ENCODE measurements around the gene SH3RF3. TPM values are rescaled to one million over a fixed set of nuclear protein-coding genes. Genes with fewer than 3 reads are reported as not detected.
"Not testable (repeated sequence)": the region's sequence is repeated elsewhere in the genome, so short reads cannot be mapped to it uniquely, and the experiment has no call there.

Gene SH3RF3
- total RNA-seq, 1 donor from 2014 or later = 6.4 TPM

DNA sequence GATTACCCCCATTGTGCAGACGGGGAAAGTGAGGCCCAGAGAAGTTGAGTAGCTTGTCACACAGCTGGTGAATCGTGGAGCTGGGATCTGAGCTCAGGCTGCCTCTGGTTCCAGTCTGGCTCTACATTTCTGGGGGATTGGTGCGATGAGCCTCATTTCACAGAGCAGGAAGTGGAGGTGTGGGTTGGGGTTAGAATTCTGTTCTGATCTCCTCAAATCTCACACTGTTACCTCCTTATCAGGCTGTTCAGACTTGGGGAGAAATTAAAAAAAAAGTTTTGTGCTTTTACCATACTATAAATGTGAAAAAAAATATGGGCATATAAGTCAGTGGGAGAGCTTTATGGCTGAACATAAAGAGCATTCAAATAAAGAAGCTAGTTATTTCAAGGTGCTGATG lies 21.6 kb downstream of the SH3RF3 start:
- ATAC-seq (no peak), DNase-seq (ENCODE audit: low spot score) (no peak)
- intact Hi-C loops (cut with DNase I) = no loop called here

DNA sequence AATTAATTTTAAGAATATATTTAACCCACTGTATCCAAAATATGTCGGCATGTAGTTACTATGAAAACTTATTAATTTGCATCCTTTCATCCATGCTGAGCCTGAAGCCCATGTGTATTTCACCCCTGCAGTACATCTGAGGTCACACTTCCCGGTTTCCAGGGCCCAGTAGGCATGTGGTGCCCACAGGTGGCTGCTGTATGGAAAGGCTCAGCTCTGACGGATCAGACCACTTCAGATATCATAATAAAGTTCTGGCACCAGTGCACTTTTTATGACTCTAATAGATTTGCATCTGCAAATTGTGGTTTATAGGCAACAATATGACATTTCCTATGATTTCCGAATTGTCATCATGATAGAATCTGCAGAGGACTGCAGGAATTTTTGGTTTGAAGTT lies 22.5 kb downstream of the SH3RF3 start:
- intact Hi-C loops (cut with DNase I) = no loop called here
- DNase-seq (ENCODE audit: low spot score) = no peak
- ATAC-seq = no peak

DNA sequence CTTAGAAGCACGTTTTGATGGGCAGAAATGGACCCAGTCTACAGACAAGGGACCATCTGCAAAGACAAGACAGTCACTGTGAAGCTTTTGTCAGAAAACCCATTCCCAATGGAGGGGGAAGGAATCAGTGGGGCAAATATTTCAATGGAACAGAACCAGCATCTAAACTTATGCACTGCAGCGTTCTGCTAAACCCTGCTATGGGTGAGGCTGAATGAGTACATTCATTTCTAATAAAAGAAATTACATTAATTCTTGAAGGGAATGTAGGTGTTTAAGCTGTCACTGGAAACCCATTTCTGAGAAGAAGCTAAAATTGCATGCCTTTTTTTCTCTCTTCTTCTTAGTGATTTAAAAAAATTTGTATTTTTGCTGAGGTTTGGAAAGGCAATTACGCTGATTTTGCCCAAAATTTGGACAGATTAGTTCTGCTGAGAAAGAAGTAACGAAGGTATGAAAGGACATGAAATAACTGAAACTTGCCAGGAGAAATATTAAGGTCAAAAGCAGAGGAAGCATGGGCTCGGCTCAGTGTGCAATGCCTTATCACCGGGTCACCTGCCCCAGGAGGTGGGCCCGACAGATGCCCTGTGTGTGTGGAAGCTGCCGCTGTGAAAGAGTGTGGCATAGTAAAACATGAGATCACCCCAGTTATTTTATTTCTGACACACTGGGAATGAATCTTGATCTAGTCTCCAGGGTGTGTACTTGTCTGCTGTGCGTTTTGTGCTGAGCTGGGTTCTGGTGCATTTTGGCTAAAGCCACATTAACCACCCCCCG lies 24.2 kb downstream of the SH3RF3 start:
- no peak for ATAC-seq
- intact Hi-C loops (cut with DNase I) = no loop called here

DNA sequence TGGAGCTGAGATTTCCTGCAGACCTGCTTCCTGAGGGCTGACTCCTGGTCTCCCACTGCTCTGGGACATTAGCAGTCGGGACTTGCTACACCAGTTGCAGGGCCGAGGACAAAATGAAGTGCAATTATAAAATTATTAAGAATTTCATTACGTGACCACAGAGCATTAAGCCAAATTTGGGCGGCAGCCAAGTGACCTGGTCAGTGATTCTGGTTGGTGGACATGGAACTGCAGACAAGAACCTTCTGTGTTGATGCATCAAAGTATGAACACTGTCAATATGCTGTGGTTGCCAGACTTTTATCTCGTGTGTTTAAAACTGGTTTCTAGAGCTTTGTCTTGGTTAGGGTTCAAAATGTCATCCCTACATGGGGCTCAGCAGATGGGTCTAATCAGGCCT lies 24.8 kb downstream of the SH3RF3 start:
- no peak for DNase-seq (ENCODE audit: low spot score)
- no peak for ATAC-seq
- intact Hi-C loops (cut with DNase I) = no loop called here

More for the DNA sequence above, 24.2 kb downstream of the SH3RF3 start:
- DNase-seq (ENCODE audit: low spot score) = no peak

DNA sequence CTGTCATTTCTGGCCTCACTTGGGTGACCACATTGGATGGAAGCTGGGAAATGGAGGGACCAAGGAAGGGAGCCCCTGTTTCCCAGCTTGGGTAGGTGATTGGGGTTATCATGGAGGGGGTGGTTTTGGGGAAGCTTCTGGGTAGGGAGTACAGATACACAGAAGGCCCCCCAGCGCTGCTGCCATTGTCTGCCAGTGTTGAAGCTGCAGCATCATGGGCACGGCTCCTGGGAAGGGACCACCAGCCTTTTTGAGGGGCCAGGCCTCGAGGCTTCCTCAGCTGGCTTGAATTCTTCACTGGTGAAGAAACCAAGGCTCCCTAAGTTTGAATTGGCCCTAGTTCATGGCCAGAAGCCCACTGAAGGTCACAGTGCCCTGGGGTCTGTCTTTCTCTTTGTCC lies 25.2 kb downstream of the SH3RF3 start:
- ATAC-seq (no peak), DNase-seq (ENCODE audit: low spot score) (no peak)
- intact Hi-C loops (cut with DNase I) = no loop called here

DNA sequence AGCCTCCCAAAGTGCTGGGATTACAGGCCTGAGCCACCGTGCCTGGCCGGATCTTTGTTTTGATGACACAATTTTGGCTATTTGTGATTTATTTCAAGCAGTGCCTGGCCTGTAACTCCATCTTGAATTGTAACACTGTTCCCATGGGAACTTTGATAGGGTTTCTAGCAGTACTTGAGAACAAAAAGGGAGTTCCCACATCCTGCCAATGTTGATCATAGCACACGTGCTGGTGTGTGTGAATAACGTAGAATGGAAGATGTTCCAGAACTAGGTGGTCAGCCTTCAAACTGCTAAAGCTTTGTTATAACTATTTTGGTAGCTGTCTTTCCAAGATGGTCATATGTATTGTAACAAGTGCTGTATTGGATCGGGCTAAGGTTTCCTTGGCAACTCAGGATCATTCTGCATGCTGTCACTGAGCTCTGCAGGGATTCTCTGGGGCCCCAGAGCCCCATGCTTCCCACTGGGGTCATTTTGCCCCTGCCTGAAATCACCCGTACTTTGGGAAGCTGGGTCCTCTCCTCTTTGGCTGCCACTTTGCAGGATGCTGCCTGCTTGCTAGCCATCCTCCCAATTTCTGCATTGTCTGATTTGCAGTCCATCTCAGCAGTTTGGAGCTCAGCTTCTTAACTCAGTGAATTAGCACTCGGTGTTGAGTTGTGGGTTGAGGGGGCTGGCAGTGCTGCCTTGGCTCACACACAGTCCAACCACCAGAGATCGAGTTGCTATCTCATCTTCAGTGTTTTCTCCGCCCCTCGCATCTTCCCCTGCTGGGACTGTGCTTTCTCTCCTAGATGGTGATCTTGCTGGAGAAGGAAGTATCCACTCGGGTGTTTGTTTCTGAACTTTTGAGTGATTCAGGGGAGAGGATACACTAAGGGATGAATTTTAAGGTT lies 26.8 kb downstream of the SH3RF3 start:
- intact Hi-C loops (cut with DNase I) = no loop called here
- no peak for DNase-seq (ENCODE audit: low spot score)
- ATAC-seq = peak; percentile 74

DNA sequence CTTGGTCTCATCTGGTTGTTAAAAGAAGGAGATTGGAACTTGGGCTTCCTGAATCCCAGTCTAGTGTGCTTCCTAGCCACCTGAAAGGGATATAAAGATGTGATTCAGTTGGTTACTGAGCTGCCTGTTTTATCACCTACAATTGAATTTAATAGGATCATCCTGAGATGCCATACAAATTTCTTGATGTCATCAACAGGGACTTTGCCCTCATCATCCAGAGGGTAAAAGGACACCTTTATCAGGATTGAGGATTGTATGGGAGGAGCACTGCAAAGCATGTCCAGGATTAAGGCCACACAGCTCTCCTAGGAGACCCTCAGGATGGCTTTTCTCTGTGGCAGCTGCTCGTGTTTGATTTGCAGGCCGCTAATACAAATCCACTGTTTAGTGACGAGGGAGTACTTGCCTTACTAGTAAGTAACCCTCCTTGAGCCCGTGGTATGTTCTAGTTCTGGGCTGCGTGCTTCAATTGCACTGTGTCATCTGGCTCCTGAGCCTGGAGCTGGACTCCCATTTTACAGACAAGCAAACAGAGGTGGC lies 28.6 kb downstream of the SH3RF3 start:
- DNase-seq (ENCODE audit: low spot score) (no peak), ATAC-seq (no peak)
- intact Hi-C loops (cut with DNase I) = no loop called here

DNA sequence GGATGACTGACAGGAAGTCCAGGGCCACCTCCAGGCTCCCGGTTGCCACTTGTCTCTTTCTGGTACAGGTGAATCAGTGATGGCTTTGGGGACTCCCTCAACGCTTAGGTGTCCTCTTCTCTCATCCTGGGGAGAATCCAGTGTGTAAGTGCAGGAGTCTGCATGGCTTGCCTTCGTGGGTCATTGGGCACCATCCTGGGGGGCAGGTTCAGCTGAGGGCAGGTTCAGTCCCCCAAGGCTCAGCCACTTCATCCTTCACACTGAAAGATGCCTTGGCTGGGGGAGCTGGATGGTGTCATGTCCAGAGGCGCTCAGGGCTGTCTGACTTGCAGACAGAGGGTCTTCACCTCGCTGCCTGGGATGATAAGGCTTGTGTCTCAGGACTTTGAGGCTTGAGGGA lies 29.2 kb downstream of the SH3RF3 start:
- ATAC-seq (no peak), DNase-seq (ENCODE audit: low spot score) (no peak)
- intact Hi-C loops (cut with DNase I) = no loop called here

DNA sequence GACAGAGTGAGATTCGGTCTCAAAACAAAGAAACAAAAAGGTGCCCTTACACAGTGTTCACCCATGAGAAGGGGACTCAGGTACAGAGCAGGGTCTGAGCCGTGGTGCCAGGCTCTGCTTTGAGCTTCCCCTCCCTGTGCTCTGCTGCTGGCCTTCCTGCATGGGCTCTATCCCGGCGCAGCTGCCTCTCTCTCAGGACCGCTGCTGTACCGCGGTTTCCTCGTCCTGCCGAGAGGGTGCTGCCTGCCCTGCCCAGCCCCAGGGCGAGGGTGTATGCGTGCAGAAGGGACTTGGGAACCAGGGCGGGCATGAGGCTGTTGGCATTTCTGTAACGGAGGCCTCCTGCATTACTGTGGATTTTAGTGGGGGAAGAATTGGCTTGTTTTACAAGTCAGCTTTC lies 30.1 kb downstream of the SH3RF3 start:
- ATAC-seq (no peak), DNase-seq (ENCODE audit: low spot score) (no peak)
- intact Hi-C loops (cut with DNase I) = no loop called here

DNA sequence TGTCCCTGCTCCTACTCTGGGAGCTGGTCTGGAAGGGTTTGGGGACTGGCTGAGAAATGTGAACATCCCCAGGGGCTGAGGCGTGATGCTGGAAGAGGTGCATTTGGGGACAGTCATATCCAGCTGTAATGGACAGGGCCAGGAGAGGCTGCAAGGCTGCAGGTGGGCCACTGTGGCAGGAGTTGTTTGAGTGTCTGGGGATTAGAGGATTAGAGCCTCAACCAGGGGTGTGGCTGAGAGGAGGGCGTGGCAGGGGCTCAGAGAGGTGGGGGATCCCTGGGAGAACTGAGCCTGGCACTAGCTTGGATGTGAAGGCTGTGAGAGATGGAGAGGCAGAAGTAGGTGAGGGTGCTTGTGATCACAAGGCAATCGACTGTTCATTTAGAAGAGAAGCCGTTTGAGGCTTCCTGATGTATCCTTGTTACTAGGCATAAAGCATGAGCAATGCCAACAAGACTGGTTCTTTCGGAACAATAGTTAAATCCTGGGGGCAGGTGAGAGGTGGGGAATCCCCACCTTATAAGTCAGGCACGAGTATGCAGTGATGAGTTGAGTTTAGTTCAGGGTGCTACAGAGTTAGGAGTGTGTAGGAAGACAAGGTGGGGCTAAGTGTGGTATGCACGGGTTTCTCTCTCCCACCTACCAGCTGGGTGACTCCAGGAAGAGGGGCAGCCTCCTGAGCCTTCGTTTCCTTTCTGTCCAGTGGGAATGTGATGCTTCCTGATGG lies 31.9 kb downstream of the SH3RF3 start:
- intact Hi-C loops (cut with DNase I) = no loop called here
- DNase-seq (ENCODE audit: low spot score) (no peak), ATAC-seq (no peak)

DNA sequence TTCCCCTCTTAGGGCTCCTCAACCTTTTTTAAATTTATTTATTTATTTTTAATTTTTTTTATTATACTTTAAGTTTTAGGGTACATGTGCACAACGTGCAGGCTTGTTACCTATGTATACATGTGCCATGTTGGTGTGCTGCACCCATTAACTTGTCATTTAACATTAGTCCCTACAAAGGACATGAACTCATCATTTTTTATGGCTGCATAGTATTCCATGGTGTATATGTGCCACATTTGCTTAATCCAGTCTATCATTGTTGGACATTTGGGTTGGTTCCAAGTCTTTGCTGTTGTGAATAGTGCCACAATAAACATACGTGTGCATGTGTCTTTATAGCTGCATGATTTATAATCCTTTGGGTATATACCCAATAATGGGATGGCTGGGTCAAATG lies 33.4 kb downstream of the SH3RF3 start:
- ATAC-seq; intact Hi-C loops (cut with DNase I); DNase-seq (ENCODE audit: low spot score): not testable (repeated sequence)

DNA sequence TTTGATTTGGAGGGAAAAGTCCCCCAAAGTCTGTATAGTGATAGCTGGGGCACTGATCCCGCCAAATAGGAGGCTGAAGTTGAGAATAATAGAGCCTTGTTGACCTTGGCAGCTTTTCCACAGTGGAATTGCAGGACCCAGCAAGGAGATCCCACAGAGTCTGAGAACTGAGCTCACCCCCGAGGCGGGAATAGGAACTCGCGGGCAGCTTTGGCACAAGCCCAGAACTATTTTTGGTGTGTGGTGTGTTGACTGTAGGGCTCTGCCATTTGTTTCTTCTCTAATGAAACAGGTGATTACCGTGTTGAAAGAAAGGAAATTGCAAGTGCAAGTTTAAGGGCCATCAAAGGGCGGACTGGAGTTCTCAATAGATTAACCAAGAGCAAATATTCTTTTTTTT lies 34.0 kb downstream of the SH3RF3 start:
- intact Hi-C loops (cut with DNase I) = no loop called here
- DNase-seq (ENCODE audit: low spot score) (peak; percentile 72), ATAC-seq (peak; percentile 70)

DNA sequence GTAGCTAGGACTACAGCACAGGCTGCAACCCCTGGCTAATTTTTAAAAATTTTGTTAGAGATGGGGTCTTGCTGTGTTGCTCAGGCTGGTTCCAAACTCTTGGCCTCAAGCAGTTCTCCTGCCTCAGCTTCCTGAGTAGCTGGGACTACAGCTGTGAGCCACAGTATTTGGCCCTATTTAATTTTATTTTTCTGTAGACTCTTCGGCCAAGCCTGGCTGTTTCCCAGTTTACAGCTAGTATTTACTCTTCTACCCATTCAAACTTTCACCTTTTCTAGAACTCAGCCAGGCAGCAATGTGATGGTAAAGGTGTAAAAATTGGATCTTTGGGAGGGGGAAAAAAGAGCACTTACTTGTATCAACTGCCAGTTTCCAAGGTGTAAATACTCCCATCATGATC lies 35.3 kb downstream of the SH3RF3 start:
- intact Hi-C loops (cut with DNase I) = no loop called here
- ATAC-seq (no peak), DNase-seq (ENCODE audit: low spot score) (no peak)

DNA sequence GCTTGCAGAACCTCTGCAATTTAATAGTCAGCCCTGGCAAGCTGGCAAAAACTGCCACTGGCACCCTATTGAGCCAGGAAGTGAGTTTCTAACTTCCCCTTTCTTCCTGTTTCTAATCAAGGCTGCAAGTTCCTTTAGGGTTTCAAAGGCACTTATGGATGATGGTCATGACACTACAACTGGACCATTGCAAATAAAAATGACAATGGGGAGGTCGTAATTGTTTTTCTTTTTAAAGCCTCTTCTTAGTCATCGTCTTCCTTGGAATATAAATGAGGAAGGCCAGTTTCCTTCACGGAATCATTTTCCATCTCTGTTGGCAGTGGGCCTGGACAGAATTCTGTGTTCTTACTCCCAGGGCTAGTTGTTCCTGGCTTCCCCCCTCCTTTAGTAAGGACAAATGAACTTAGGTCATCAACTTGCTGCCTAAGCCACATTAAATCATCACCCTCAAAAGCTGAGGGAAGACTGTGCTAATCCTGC lies 35.8 kb downstream of the SH3RF3 start:
- ATAC-seq (peak; percentile 43), DNase-seq (ENCODE audit: low spot score) (peak; percentile 77)
- intact Hi-C loops (cut with DNase I) = no loop called here

DNA sequence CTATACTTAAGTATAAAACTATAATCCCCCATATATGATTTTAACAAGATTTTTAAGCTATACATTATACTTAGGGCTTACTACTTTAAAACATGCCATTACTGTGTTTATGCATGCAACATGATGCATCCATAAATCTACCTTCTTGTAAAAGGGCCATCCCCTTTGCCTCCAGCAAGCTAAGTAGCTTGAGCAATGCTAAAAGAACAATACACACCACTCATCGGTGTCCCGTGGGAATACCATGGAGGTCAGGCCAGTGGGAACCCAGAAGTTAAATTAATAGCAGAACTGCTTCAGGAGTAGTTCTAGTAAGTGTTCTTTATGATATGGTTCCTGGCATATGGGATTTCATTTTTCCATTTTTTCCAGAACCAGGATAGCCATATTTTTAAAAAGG lies 37.8 kb downstream of the SH3RF3 start:
- no peak for DNase-seq (ENCODE audit: low spot score)
- no peak for ATAC-seq
- intact Hi-C loops (cut with DNase I) = no loop called here

DNA sequence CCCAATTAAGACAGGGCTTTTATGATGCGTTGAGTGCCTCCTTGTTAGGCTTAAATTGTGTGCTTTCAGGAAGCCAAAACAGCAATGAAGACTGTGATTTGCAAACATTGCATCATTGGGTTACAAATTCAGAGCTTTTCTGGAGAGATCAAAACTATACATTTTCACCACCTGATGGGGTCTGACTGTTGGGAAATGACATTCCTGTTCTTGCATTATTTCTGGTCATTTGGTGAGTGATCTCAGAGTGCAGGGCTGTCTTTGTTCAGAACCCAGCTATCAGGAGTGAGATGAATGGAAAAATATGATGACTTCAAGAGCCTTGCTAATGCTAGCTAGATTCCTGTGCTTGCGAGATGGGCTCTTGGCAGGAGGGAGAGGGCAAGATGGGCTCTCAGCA lies 39.1 kb downstream of the SH3RF3 start:
- ATAC-seq (no peak), DNase-seq (ENCODE audit: low spot score) (no peak)
- intact Hi-C loops (cut with DNase I) = no loop called here

DNA sequence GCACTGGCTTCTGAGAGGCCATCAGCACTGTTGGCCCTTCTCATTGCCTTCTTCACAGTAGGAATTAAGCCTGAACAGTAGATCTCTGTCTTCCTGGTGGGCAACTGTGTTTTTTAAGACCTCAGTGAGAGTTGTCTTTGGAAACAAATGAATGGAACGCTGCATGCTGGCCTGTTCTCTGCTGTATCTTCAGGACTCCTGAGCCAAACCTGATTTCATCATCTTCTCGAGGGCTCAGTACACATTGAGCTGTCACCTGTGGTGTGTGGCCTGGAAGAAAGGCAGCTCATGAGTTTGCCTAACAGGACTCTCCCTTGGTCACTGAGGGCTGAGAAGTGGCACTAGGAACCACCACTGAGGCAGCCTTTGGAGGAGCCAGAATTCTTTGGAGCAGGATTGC lies 39.7 kb downstream of the SH3RF3 start:
- DNase-seq (ENCODE audit: low spot score) (no peak), ATAC-seq (no peak)
- intact Hi-C loops (cut with DNase I) = no loop called here

DNA sequence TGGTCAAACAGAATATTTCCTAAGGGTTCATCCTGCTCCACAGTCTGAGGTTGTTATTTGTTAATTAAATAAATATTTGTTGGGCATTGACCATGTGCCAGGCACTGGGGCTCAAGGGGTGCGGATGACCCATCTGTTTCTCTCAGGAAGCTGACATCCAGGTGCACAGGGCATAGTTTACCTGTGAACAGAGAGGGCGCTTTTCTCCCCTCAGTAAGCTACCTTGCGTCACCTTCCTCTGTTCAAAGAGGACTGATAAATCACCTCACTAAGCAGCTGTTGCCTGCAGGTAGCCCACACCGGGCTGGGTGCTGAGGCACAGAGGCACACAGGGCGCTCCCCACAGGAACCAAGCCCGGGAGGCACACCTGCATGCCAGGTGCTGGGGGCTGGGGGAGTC lies 41.6 kb downstream of the SH3RF3 start:
- ATAC-seq = no peak
- no peak for DNase-seq (ENCODE audit: low spot score)
- intact Hi-C loops (cut with DNase I) = no loop called here

Measured in sciatic nerve (tissue), 2 donors.